ENCODE results near the gene CAPNS2. TPM values are rescaled to one million over a fixed set of nuclear protein-coding genes. Genes with fewer than 3 reads are reported as not detected.

The CAPNS2 gene
- total RNA-seq, 2 experiments from 2014 or later = not detected

DNA sequence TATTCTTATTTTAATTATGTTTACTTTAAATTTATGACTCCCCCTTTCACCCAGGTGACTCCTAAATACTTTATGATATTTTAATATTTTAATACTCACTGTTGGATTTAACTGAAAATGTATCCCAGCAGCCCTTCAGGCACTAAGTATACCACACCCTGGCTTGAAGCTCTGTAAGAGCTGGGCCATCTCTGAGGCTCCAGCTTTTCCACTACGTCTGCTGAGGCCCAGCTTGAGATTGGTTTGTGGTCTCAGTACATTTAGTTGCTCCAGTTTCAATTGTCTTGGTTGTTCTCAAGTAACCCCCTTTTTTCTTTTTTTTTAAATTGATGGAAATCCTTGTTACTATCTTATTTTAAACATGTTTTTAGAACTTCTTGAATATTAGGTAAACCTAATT, 27.0 kb upstream of the CAPNS2 start:
- Histone ChIP-seq H4K20me1 (ENCODE audit: insufficient read depth, low read length) (no peaks in the 10 kb centered on the region), H3K4me1 (ENCODE audit: insufficient read depth, low read length, poor library complexity, severe bottlenecking) (no peaks in the 10 kb centered on the region), H3K9me3 (ENCODE audit: low read length) (no peaks in the 10 kb centered on the region), H2AFZ (ENCODE audit: low read length) (no peak overlapping the region), H3K79me2 (ENCODE audit: insufficient read depth, low read depth, low read length) (no peaks in the 10 kb centered on the region), H3K27ac (ENCODE audit: low read depth, low read length, poor library complexity, severe bottlenecking) (no peak overlapping the region), H3K4me3 (ENCODE audit: low read depth, low read length, poor library complexity, severe bottlenecking) (no peak overlapping the region), H3K9me2 (ENCODE audit: insufficient read depth, low read length) (no peaks in the 10 kb centered on the region), H3K36me3 (ENCODE audit: insufficient read depth, low read length) (no peaks in the 10 kb centered on the region), H3K4me2 (ENCODE audit: low read length) (no peak overlapping the region)
- DNase-seq (ENCODE audit: low spot score) = no peak
- intact Hi-C loops (cut with micrococcal nuclease; ENCODE audit: unreplicated experiment) = no loop called here
- ChIA-PET POLR2A (no interaction called here), CTCF (ENCODE audit: unreplicated experiment) (no interaction called here)
- TF ChIP-seq EZH2phosphoT487 (IDR thresholded peaks at IDR 0.05; ENCODE audit: borderline replicate concordance, low read depth, low read length) = no peak
- TF ChIP-seq, protein P1, sequence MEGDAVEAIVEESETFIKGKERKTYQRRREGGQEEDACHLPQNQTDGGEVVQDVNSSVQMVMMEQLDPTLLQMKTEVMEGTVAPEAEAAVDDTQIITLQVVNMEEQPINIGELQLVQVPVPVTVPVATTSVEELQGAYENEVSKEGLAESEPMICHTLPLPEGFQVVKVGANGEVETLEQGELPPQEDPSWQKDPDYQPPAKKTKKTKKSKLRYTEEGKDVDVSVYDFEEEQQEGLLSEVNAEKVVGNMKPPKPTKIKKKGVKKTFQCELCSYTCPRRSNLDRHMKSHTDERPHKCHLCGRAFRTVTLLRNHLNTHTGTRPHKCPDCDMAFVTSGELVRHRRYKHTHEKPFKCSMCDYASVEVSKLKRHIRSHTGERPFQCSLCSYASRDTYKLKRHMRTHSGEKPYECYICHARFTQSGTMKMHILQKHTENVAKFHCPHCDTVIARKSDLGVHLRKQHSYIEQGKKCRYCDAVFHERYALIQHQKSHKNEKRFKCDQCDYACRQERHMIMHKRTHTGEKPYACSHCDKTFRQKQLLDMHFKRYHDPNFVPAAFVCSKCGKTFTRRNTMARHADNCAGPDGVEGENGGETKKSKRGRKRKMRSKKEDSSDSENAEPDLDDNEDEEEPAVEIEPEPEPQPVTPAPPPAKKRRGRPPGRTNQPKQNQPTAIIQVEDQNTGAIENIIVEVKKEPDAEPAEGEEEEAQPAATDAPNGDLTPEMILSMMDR (conservative IDR thresholded peaks at IDR 0.05; ENCODE audit: low read length) = no peak
- no TSS peak for BruUV-seq (replicated peaks)

DNA sequence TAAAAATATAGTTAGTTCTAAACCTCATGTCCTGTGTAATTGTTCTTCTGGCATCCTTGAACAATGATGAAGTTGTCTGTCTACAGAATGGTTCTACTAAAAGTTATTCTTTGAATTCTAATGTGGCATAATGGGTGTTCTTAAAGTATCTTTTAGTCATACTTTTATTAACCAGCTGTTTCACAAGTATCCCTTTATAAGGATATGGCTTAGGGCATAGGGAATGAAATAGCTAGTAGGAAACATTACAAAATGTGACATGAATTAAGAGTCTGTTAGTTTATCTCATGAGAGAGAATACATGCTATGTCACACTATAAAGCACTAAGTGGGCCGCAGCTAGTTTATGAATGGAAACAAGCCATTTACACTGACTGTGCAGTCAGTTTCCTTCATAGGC, 26.3 kb upstream of the CAPNS2 start:
- no peak overlapping the region for H3K4me2 ChIP-seq (ENCODE audit: low read length)
- H3K79me2 ChIP-seq (ENCODE audit: insufficient read depth, low read depth, low read length) = no peaks in the 10 kb centered on the region
- no peaks in the 10 kb centered on the region for H3K9me3 ChIP-seq (ENCODE audit: low read length)
- ChIA-PET POLR2A (no interaction called here), CTCF (ENCODE audit: unreplicated experiment) (no interaction called here)
- no peak for DNase-seq (ENCODE audit: low spot score)
- no peak overlapping the region for H2AFZ ChIP-seq (ENCODE audit: low read length)
- H3K4me3 ChIP-seq (ENCODE audit: low read depth, low read length, poor library complexity, severe bottlenecking) = no peak overlapping the region
- intact Hi-C loops (cut with micrococcal nuclease; ENCODE audit: unreplicated experiment) = no loop called here
- no peaks in the 10 kb centered on the region for H4K20me1 ChIP-seq (ENCODE audit: insufficient read depth, low read length)
- no peak overlapping the region for H3K27ac ChIP-seq (ENCODE audit: low read depth, low read length, poor library complexity, severe bottlenecking)
- no peaks in the 10 kb centered on the region for H3K36me3 ChIP-seq (ENCODE audit: insufficient read depth, low read length)
- H3K4me1 ChIP-seq (ENCODE audit: insufficient read depth, low read length, poor library complexity, severe bottlenecking) = no peaks in the 10 kb centered on the region
- BruUV-seq (replicated peaks) = no TSS peak
- no peaks in the 10 kb centered on the region for H3K9me2 ChIP-seq (ENCODE audit: insufficient read depth, low read length)
- TF ChIP-seq, protein P1 (conservative IDR thresholded peaks at IDR 0.05; ENCODE audit: low read length) = no peak
- TF ChIP-seq EZH2phosphoT487 (IDR thresholded peaks at IDR 0.05; ENCODE audit: borderline replicate concordance, low read depth, low read length) = no peak

DNA sequence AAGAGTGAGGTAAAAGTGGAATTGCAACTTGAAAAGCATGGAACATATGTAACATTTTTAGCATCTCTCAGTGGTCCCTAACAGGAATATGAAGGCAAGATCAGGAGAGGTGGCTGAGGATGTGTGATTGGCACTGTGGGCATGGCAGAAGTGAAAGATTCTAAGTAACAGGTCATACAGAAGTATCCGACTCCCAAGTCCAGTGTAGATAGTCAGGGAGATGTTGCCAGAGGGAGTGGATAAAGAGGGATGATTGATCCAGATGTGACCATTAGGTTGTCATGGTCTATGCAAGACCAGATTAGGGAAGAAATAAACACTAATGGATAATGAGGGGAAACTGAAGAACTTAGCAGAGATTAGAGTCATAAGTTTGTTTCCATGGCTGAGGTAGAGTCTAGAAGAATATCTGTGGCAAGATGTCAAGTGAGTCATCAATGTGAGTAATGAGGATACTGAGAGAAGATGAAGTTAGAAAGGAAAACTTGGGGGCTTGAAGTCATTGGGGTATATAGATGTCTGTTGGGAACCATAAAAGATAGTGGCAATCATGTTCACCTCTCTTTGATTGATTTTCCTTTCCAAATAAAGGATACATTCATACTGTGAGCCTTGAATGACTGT, 23.9 kb upstream of the CAPNS2 start:
- no peaks in the 10 kb centered on the region for H3K4me1 ChIP-seq (ENCODE audit: insufficient read depth, low read length, poor library complexity, severe bottlenecking)
- CTCF ChIA-PET (ENCODE audit: unreplicated experiment) = no interaction called here
- no peak overlapping the region for H3K27ac ChIP-seq (ENCODE audit: low read depth, low read length, poor library complexity, severe bottlenecking)
- no peaks in the 10 kb centered on the region for H3K36me3 ChIP-seq (ENCODE audit: insufficient read depth, low read length)
- BruUV-seq (replicated peaks) = no TSS peak
- intact Hi-C loops (cut with micrococcal nuclease; ENCODE audit: unreplicated experiment) = no loop called here
- H3K4me2 ChIP-seq (ENCODE audit: low read length) = no peak overlapping the region
- no peaks in the 10 kb centered on the region for H3K9me3 ChIP-seq (ENCODE audit: low read length)
- TF ChIP-seq EZH2phosphoT487 (IDR thresholded peaks at IDR 0.05; ENCODE audit: borderline replicate concordance, low read depth, low read length) = no peak
- TF ChIP-seq, protein P1 (conservative IDR thresholded peaks at IDR 0.05; ENCODE audit: low read length) = no peak
- H3K9me2 ChIP-seq (ENCODE audit: insufficient read depth, low read length) = no peaks in the 10 kb centered on the region
- no peak overlapping the region for H3K4me3 ChIP-seq (ENCODE audit: low read depth, low read length, poor library complexity, severe bottlenecking)
- H3K79me2 ChIP-seq (ENCODE audit: insufficient read depth, low read depth, low read length) = no peaks in the 10 kb centered on the region
- DNase-seq (ENCODE audit: low spot score) = no peak
- POLR2A ChIA-PET = no interaction called here
- H4K20me1 ChIP-seq (ENCODE audit: insufficient read depth, low read length) = no peaks in the 10 kb centered on the region
- H2AFZ ChIP-seq (ENCODE audit: low read length) = no peak overlapping the region

All from OCI-LY7 (cell line).